Panc1 (cell line): Measurements from ENCODE around the gene PRR22.

ENCODE experiments used
- CTCF ChIP-seq: fragments of 450-650 bp; IDR thresholded peaks from 2 replicates; pipeline ENCODE4 v1.5.1; 2017; ENCODE audit warnings: mild to moderate bottlenecking
- POLR2AphosphoS5 ChIP-seq: IDR thresholded peaks from 2 replicates; pipeline ENCODE4 v1.6.1; 2012; ENCODE audit warnings: mild to moderate bottlenecking, low read depth, low read length, moderate library complexity
- SIN3A ChIP-seq: IDR thresholded peaks from 2 replicates; pipeline ENCODE4 v1.6.1; 2012; ENCODE audit warnings: low read depth, mild to moderate bottlenecking, low read length, moderate library complexity, borderline replicate concordance; ENCODE audit not compliant: insufficient read depth
- TCF7L2 ChIP-seq: IDR thresholded peaks from 2 replicates; pipeline ENCODE4 v1.6.1; 2011; ENCODE audit warnings: mild to moderate bottlenecking, low read depth, low read length, inconsistent platforms

DNA sequence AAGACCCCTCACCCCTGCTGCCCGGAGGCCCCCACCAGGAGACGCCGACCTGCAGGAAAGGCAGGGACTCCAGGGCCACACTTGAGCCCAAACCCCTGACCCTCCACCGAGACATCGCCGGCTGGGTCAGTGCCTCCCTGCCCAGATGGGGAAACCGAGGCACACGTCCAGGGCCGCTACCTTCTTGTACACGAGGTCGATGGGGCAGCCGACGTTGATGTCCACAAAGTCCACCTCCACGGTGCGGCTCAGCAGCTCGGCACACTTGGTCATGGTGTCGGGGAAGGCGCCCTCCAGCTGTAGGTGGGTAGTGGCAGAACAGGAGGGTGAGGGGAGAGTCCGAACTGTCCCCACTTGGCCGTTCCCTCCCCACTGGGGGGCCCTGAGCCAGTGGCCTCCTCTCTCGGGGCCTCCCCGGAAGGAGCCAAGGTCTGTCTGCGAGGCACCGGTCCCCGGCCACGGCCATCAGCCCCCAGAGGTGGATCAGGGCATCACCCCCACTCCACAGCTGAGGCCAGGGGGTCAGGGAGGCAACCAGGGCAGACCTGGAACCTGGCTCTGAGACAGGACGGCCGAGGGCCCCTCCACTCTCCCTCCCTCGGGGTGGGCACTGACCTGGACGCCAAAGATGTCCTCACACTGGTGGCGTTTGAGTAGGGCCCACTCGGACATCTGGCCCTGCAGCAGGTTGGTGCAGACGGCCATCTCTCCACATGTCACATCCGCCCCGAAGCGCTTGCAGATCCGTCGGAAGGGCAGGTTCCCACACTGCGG, 3.0 kb upstream of the PRR22 start:
- no peak for TF ChIP-seq CTCF
- no peak for TF ChIP-seq SIN3A
- TF ChIP-seq TCF7L2, result no peak
- TF ChIP-seq POLR2AphosphoS5, result no peak
